ENCODE data around the gene PLEKHA5.

DNA sequence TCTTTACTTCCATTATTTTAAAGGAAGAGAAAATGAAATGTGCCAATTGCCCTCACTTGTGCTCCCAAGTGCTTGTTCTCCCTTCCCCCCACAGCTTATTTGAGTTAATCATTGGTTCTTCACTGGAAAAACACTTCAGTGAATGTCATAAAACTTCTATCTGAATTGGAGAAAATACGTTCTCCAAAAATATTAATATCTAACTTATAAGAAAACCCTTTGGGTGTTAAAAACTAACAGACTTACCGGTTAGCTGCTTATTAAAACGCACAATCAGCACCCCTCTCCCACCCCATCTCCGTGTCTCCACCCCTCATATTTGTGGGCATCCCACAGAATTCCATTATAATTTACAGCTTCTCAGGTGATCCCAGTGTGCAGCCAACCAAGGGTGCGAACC is 31.7 kb downstream of the PLEKHA5 start:
- TF ChIP-seq, protein P1, sequence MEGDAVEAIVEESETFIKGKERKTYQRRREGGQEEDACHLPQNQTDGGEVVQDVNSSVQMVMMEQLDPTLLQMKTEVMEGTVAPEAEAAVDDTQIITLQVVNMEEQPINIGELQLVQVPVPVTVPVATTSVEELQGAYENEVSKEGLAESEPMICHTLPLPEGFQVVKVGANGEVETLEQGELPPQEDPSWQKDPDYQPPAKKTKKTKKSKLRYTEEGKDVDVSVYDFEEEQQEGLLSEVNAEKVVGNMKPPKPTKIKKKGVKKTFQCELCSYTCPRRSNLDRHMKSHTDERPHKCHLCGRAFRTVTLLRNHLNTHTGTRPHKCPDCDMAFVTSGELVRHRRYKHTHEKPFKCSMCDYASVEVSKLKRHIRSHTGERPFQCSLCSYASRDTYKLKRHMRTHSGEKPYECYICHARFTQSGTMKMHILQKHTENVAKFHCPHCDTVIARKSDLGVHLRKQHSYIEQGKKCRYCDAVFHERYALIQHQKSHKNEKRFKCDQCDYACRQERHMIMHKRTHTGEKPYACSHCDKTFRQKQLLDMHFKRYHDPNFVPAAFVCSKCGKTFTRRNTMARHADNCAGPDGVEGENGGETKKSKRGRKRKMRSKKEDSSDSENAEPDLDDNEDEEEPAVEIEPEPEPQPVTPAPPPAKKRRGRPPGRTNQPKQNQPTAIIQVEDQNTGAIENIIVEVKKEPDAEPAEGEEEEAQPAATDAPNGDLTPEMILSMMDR (IDR thresholded peaks at IDR 0.05), result no peak
- TF ChIP-seq POLR2AphosphoS5 (IDR thresholded peaks at IDR 0.05) (no peak), POLR2A (IDR thresholded peaks at IDR 0.05) (no peak)
